ENCODE results near the gene ATXN1.

ATXN1 gene

DNA sequence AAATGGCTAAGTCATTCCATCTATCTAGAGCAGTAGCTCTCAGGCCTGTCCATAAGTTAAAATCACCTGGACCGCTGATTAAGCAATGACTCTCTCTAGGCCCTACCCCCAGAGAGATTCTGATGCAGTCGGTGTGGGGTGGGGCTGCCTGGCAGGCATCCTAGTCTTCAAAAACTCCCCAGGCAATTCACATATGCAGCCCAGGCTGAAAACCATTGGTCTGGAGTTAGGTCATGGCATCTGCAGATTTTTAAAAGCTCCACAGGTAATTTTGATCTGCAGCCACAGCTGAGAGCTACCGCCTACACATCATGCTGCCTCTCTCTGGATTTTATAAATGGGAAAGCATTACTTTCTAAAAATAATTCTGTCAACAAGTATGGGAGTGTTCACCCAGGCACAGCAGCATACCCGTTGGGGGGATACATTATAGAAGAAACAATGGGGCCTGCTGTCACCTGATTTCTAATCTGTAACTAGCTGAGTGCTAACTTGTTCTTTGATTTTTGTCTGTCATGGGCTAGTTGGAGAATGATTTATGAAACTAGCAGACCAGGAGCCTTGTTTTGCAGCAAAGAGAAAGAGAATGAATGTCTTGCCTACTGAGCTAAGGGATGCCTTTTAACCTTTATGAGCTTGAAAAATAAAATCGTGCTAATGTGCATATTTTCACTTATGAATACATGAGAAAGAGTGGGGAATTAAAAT lies 44.1 kb upstream of the ATXN1 start:
- H3K4me3 ChIP-seq, result no peak overlapping the region
- DNase-seq, result no peak
- intact Hi-C loops (cut with DNase I; ENCODE audit: low total_unique reads), result loop anchor here (10.0 kb wide), 1 partner anchor 279 kb away; no protein-coding TSS in a partner anchor
- H3K36me3 ChIP-seq, result no peaks in the 10 kb centered on the region
- peaks cover 0 to 32% (median 5%) of the 10 kb centered on the region in 4 donors for H3K4me1 ChIP-seq
- no peak for TF ChIP-seq CTCF (IDR thresholded peaks at IDR 0.05)
- H3K27ac ChIP-seq, result no peak overlapping the region
- no peaks in the 10 kb centered on the region for H3K27me3 ChIP-seq
- H3K9me3 ChIP-seq, result no peaks in the 10 kb centered on the region

DNA sequence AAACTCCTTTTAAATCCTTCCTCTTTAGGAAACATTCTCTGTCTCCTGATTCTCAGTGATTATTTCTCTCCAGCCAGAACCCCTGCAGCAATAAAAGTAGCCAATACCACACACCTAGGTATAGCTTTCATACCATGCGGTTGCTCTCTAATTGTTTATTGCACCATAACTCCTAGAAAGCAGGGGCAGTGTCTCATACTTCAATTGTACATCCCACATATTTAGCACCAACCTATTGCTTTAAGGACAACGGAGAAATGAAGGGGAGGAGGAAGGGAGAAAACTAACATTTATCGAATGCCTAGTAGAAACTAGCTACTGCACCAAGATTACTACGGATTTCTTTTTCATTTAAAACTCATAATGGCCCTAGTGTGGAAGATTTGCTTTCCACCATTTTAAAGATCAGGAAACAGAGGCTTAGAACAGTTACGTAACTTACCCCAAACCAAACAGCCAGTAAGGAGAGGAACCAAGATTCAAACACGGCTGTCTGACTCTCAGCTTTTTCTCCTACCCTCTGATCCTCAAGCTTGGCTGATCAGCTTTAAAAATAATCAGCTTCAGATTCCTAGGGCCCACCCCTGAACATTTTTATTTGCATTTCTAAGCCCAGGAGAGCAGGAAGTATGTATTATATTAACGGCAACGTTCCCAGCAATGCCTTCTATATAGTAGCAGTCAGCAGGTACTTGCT lies 43.4 kb upstream of the ATXN1 start:
- no peaks in the 10 kb centered on the region for H3K9me3 ChIP-seq
- no peak for DNase-seq
- peaks cover 0 to 32% (median 5%) of the 10 kb centered on the region in 4 donors for H3K4me1 ChIP-seq
- intact Hi-C loops (cut with DNase I; ENCODE audit: low total_unique reads), result loop anchor here (10.0 kb wide), 1 partner anchor 280 kb away; no protein-coding TSS in a partner anchor
- H3K27ac ChIP-seq, result no peak overlapping the region
- H3K36me3 ChIP-seq, result no peaks in the 10 kb centered on the region
- no peak overlapping the region for H3K4me3 ChIP-seq
- TF ChIP-seq CTCF (IDR thresholded peaks at IDR 0.05), result no peak
- H3K27me3 ChIP-seq, result no peaks in the 10 kb centered on the region

DNA sequence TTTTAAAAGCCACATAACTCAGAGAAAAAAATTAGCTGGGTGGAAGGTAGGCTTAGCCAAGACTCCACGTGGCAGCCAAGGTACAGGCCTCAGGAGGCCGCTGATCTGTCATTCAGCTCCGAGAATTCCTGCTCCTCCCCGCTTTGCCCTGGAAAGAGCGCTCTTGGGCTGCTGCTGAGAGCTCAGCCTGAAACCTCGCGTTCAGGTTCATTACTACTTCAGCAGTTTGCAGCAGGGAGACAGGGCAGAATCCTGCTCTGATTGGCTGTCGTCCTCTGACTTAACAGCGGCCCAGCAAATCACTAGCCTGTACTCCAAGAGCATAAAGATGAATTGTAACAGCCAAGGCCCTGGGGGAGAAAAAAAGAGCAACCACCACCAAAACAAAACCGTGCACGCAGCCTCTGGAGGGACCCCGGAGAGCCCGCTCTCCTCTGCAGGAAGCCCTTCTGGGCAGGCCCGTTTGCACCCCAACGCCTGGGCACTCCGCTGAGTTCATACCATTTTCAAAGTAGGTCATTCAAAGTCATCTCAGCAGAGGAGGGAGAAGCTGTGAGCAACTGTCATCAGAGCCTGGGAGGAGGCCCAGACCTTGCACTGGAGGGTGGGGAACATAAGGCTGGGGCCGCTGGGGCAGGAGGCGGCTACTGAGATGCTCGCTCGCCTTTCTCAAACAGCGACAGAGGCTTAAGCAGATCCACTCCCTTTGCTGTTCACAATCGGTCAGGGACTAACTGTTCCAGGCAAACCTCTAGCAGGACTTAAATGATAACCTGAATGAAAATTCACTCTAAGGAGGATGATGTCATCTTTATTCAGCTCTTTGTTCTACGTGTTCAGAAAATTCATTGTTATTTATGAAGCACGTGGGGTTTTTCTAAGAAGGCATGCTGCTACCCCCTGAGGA lies 42.3 kb upstream of the ATXN1 start:
- Histone ChIP-seq H3K4me3 (peak overlapping the region; percentile 29 to 44), H3K36me3 (no peaks in the 10 kb centered on the region), H3K27ac (peak overlapping the region; percentile 30 to 40), H3K27me3 (no peaks in the 10 kb centered on the region), H3K4me1 (peaks cover 0 to 32% (median 5%) of the 10 kb centered on the region in 4 donors), H3K9me3 (no peaks in the 10 kb centered on the region)
- no peak for TF ChIP-seq CTCF (IDR thresholded peaks at IDR 0.05)
- intact Hi-C loops (cut with DNase I; ENCODE audit: low total_unique reads), result loop anchor here (10.0 kb wide), 1 partner anchor 281 kb away; no protein-coding TSS in a partner anchor
- peak in 1 of 2 donors; percentile 68 for DNase-seq

DNA sequence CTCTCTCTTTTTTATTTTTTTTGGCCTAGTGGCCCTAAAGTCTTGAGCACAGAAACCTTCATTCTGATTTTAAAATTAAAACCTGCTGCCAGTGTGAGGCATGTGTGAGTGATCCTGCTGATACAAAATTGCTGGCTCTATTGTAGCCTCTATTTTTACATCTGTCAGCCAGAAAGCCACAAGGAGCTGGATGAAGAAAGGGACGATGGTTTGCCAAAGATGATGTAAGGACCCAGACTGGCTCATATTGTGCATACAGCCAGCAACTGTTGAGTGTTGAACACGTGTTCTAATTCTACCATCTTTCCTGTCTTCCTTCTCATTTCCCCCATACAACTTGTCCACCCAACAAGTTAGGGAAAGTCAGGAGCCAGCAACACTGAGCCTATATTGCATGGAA lies 40.8 kb upstream of the ATXN1 start:
- Histone ChIP-seq H3K27me3 (no peaks in the 10 kb centered on the region), H3K4me3 (no peak overlapping the region), H3K4me1 (peaks cover 0 to 32% (median 5%) of the 10 kb centered on the region in 4 donors), H3K27ac (peak overlapping the region; percentile 14 to 30), H3K36me3 (no peaks in the 10 kb centered on the region), H3K9me3 (no peaks in the 10 kb centered on the region)
- no peak for TF ChIP-seq CTCF (IDR thresholded peaks at IDR 0.05)
- DNase-seq, result peak in 1 of 2 donors; percentile 30
- intact Hi-C loops (cut with DNase I; ENCODE audit: low total_unique reads), result loop anchor here (10.0 kb wide), 1 partner anchor 283 kb away; no protein-coding TSS in a partner anchor

DNA sequence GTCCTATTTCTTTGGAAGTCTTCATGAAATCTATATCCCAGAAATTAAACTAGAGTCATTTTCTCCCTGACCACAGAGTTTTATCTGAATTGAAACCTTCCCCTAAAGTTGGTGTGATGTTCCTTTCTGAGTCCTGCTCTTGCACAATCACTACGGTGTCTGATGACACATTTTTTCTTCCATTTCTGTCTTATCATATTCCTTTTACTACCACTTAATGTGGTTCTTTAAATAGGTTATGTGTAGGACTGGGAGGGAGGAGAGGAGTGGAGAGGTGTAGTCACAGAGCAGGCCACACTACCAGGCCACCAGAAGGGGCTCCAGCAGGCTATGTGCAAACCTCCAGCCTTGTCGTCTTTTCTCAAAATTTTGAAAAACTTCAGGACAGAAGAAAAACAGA lies 39.7 kb upstream of the ATXN1 start:
- no peaks in the 10 kb centered on the region for H3K9me3 ChIP-seq
- DNase-seq, result no peak
- intact Hi-C loops (cut with DNase I; ENCODE audit: low total_unique reads), result loop anchor here (10.0 kb wide), 1 partner anchor 284 kb away; no protein-coding TSS in a partner anchor
- no peak overlapping the region for H3K4me3 ChIP-seq
- no peak for TF ChIP-seq CTCF (IDR thresholded peaks at IDR 0.05)
- no peaks in the 10 kb centered on the region for H3K27me3 ChIP-seq
- H3K4me1 ChIP-seq, result peaks cover 0 to 32% (median 5%) of the 10 kb centered on the region in 4 donors
- no peaks in the 10 kb centered on the region for H3K36me3 ChIP-seq
- H3K27ac ChIP-seq, result no peak overlapping the region

Data from tibial artery (tissue), 4 donors.